Transverse colon (tissue), 4 donors: ENCODE results near the gene YAP1. TPM values are rescaled to one million over a fixed set of nuclear protein-coding genes. Genes with fewer than 3 reads are reported as not detected.

Experiments
- DNase-seq: peaks from one replicate; pipeline ENCODE4 v3.0.0-alpha.2; 2019
- H3K27ac ChIP-seq, 4 donors: fragments of 200-600 bp; sonication (generic); 2 replicates each; pipeline ENCODE4 v1.5.1; 2016 to 2018; ENCODE audit warnings: inconsistent platforms in 4 of 4
- H3K27me3 ChIP-seq: fragments of 200-600 bp; sonication (generic); 2 replicates; pipeline ENCODE4 v1.5.1; 2017; ENCODE audit warnings: inconsistent platforms
- H3K36me3 ChIP-seq, 4 donors: fragments of 200-600 bp; sonication (generic); 2 replicates each; pipeline ENCODE4 v1.5.1; 2017 to 2019; ENCODE audit warnings: inconsistent platforms in 4 of 4
- H3K4me1 ChIP-seq, 4 donors: fragments of 200-600 bp; sonication (generic); 2 replicates each; pipeline ENCODE4 v1.5.1; 2017 to 2020; ENCODE audit warnings: inconsistent platforms in 4 of 4
- H3K4me3 ChIP-seq, 4 donors: fragments of 200-600 bp; sonication (generic); 1 replicate in 1 of 4; 2 replicates in 3 of 4; pipeline versions ENCODE4 v1.5.1 to v1.6.1; 2017 to 2019; ENCODE audit warnings: inconsistent platforms in 4 of 4
- H3K9me3 ChIP-seq, 2 donors: fragments of 200-600 bp; sonication (generic); 2 replicates each; pipeline ENCODE4 v1.5.1; 2017 to 2019; ENCODE audit warnings: inconsistent platforms in 2 of 2
- CTCF ChIP-seq, 5 experiments: fragments of 200-600 bp in 3 of 5; fragments of 450-650 bp in 2 of 5; sonication (generic) in 3 of 5; IDR thresholded peaks; 1 replicate in 2 of 5; 2 replicates in 3 of 5; pipeline ENCODE4 v1.5.1; 2016 to 2017; ENCODE audit warnings: antibody characterized with exemption in 5 of 5, inconsistent platforms in 3 of 5, mild to moderate bottlenecking in 2 of 5, moderate library complexity in 1 of 5
- EP300 ChIP-seq: sonication (generic); formaldehyde crosslinking; IDR thresholded peaks from one replicate; pipeline ENCODE4 v1.6.1; 2017; ENCODE audit warnings: antibody characterized with exemption, low read depth
- POLR2A ChIP-seq: fragments of 450-650 bp; IDR thresholded peaks from one replicate; pipeline ENCODE4 v1.6.1; 2016; ENCODE audit warnings: antibody characterized with exemption, mild to moderate bottlenecking, moderate library complexity
- POLR2AphosphoS5 ChIP-seq, 3 donors: sonication (generic); formaldehyde crosslinking; IDR thresholded peaks; one replicate each; pipeline ENCODE4 v1.6.1; 2016; ENCODE audit warnings: antibody characterized with exemption in 3 of 3
- WGBS, 2 donors: methylation state at CpG; one replicate each; pipeline ENCODE4 v1.1.5; 2018; ENCODE audit warnings: low coverage in 1 of 2; 5-methylcytosine and 5-hydroxymethylcytosine counted together
- in situ Hi-C, 4 donors: fragments of 200-750 bp; cut with MboI; loops; one replicate each; pipeline versions ENCODE4 v1.15.0 to v1.15.1; 2017; ENCODE audit warnings: low sequenced_read_pairs in 3 of 4, low pct_ligation_motif_present in 1 of 4, low pct_unique_long_range_greater_than_20kb in 1 of 4
- intact Hi-C: fragments of 100-400 bp; cut with DNase I; formaldehyde crosslinking; loops from one replicate; pipeline ENCODE4 v1.15.1; 2023; ENCODE audit warnings: low total_unique reads
- total RNA-seq, 4 donors: library from RNA; depleted of rRNA; stranded (reverse); fragments of >200 nt; gene quantifications; one replicate each; pipeline ENCODE4 v1.1.0, GENCODE V29; 2016

The YAP1 gene
- total RNA-seq, 4 donors from 2014 or later, result 90.5 to 163 (median 105) TPM

- WGBS, 2 donors, result 33 to 53% methylated on average over 2 to 3 of the region's 3 CpGs
- Histone ChIP-seq H3K4me3 (no peak overlapping the region), H3K27ac (no peak overlapping the region), H3K27me3 (no peaks in the 10 kb centered on the region), H3K36me3 (no peaks in the 10 kb centered on the region), H3K9me3 (no peaks in the 10 kb centered on the region), H3K4me1 (peaks cover 13 to 57% (median 29%) of the 10 kb centered on the region in 4 donors)
- in situ Hi-C loops, result loop anchor here in 1 of 4 donors (25.0 kb wide), 1 partner anchor 142 kb away; no protein-coding TSS in a partner anchor
- TF ChIP-seq EP300 (no peak), POLR2AphosphoS5 (IDR thresholded peaks at IDR 0.05) (no peak), CTCF (IDR thresholded peaks at IDR 0.05) (no peak), POLR2A (no peak)
- DNase-seq, result no peak
- intact Hi-C loops, result no loop called here
Observed at GRCh38 chr11:102120437-102120973, 10.3 kb downstream of the YAP1 start.

- H3K9me3 ChIP-seq, result no peaks in the 10 kb centered on the region
Observed at GRCh38 chr11:102121329-102121728, 11.1 kb downstream of the YAP1 start.

GRCh38 chr11:102134597-102134996 lies 24.4 kb downstream of the YAP1 start:
- 85 to 93% methylated on average over 3 of the region's 3 CpGs for WGBS, 2 donors
- no peaks in the 10 kb centered on the region for H3K9me3 ChIP-seq
- TF ChIP-seq POLR2AphosphoS5 (IDR thresholded peaks at IDR 0.05) (no peak), CTCF (IDR thresholded peaks at IDR 0.05) (no peak), EP300 (no peak), POLR2A (no peak)
- no peak overlapping the region for H3K4me3 ChIP-seq
- H3K27ac ChIP-seq, result no peak overlapping the region
- intact Hi-C loops (no loop called here), in situ Hi-C loops (no loop called here)
- no peaks in the 10 kb centered on the region for H3K27me3 ChIP-seq
- H3K4me1 ChIP-seq, result peaks cover 0 to 20% (median 2%) of the 10 kb centered on the region in 4 donors
- no peak for DNase-seq
- no peaks in the 10 kb centered on the region for H3K36me3 ChIP-seq

More at GRCh38 chr11:102121329-102121728, 11.1 kb downstream of the YAP1 start:
- WGBS, 2 donors, result 50 to 92% methylated on average over 1 to 2 of the region's 2 CpGs
- H3K4me1 ChIP-seq, result peaks cover 7 to 49% (median 22%) of the 10 kb centered on the region in 4 donors
- intact Hi-C loops, result no loop called here
- H3K36me3 ChIP-seq, result no peaks in the 10 kb centered on the region
- in situ Hi-C loops, result loop anchor here in 1 of 4 donors (25.0 kb wide), 1 partner anchor 141 kb away; no protein-coding TSS in a partner anchor
- H3K27me3 ChIP-seq, result no peaks in the 10 kb centered on the region
- H3K27ac ChIP-seq, result no peak overlapping the region
- H3K4me3 ChIP-seq, result no peak overlapping the region
- no peak for TF ChIP-seq EP300
- TF ChIP-seq POLR2AphosphoS5 (IDR thresholded peaks at IDR 0.05), result no peak
- no peak for TF ChIP-seq POLR2A
- no peak for TF ChIP-seq CTCF (IDR thresholded peaks at IDR 0.05)
- no peak for DNase-seq

GRCh38 chr11:102135256-102135655 lies 25.0 kb downstream of the YAP1 start:
- intact Hi-C loops, result no loop called here
- TF ChIP-seq POLR2A (no peak), EP300 (no peak), CTCF (IDR thresholded peaks at IDR 0.05) (no peak), POLR2AphosphoS5 (IDR thresholded peaks at IDR 0.05) (no peak)
- in situ Hi-C loops, result no loop called here

More at GRCh38 chr11:102135256-102135655, 25.0 kb downstream of the YAP1 start:
- H3K36me3 ChIP-seq, result no peaks in the 10 kb centered on the region
- peaks cover 0 to 23% (median 2%) of the 10 kb centered on the region in 4 donors for H3K4me1 ChIP-seq
- no peaks in the 10 kb centered on the region for H3K27me3 ChIP-seq
- no peak overlapping the region for H3K4me3 ChIP-seq
- DNase-seq, result no peak
- 78 to 96% methylated on average over 1 to 2 of the region's 2 CpGs for WGBS, 2 donors
- no peaks in the 10 kb centered on the region for H3K9me3 ChIP-seq
- no peak overlapping the region for H3K27ac ChIP-seq
